Stimulated activated naive CD8-positive, alpha-beta T cell treated with anti-CD3 and anti-CD28 coated beads, Interleukin-15, amount 100 ng/mL, for 72 hours (primary cell): ENCODE measurements around the gene RASA1.

Source experiments
- ATAC-seq: fragments of 150-1000 bp; cut with Tn5 transposase; 2 replicates; pipeline ENCODE4 v1.10.0; 2021; ENCODE audit warnings: mild to moderate bottlenecking, moderate library complexity
- DNase-seq, 2 donors: peaks; one replicate each; pipeline ENCODE4 v3.0.0; 2021 to 2022
- H3K27ac Mint-ChIP-seq, 2 donors: one replicate each; pipeline ENCODE4 v1.8.0; 2022; ENCODE audit warnings: mild to moderate bottlenecking in 2 of 2, mixed read lengths in 2 of 2, moderate library complexity in 2 of 2
- H3K27me3 Mint-ChIP-seq: one replicate; pipeline ENCODE4 v1.8.0; 2022; ENCODE audit warnings: mixed read lengths
- H3K4me1 Mint-ChIP-seq: one replicate; pipeline ENCODE4 v1.8.0; 2022; ENCODE audit warnings: mild to moderate bottlenecking, mixed read lengths
- H3K4me3 Mint-ChIP-seq, 2 donors: one replicate each; pipeline ENCODE4 v1.8.0; 2022; ENCODE audit warnings: mild to moderate bottlenecking in 2 of 2, mixed read lengths in 2 of 2, moderate library complexity in 1 of 2
- H3K9me3 Mint-ChIP-seq, 2 donors: one replicate each; pipeline ENCODE4 v1.8.0; 2022; ENCODE audit warnings: mixed read lengths in 2 of 2

Gene RASA1

DNA sequence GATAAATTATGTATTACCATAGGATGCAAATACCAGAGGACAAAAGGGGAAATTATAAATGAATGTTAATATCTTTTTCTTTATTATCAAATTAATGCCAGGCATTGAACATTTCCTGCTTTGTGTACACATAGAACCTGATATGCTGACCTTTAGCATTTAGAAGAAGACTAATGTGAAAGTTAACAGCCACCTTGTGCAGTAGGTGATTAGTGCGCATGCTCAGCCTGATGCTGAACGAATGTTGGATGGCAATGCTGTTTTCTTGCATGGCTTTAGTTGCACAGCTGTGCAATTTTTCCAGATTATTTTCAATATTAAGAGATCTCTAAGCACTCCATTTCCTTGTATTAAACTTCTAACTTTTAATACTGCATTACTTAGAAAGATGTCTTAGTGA is 99.6 kb downstream of the RASA1 start:
- Mint-ChIP-seq H3K4me3 (no peak overlapping the region), H3K27me3 (no peaks in the 10 kb centered on the region), H3K27ac (no peak overlapping the region), H3K4me1 (peaks cover 9% of the 10 kb centered on the region), H3K9me3 (no peaks in the 10 kb centered on the region)
- no peak for ATAC-seq
- no peak for DNase-seq

DNA sequence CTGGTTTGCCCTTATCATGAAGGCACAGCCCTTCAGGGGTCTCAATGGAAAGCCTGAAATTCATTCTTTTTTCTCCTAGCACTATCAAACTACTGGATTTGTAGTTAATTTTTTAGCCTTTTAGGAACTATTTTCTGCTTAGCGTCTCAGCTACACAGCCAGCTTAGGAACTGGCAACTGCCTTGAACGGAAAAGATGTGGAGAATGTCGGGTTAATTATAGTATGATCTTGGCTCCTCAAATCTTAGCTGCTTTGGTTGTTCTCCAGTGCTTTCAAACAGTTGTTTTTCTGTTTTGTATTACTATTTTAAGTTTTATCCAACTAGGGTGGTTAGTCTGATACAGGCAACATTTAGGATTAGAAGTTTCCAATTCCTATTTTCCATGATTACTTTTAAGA is 100.9 kb downstream of the RASA1 start:
- ATAC-seq: no peak
- Mint-ChIP-seq H3K27me3 (no peaks in the 10 kb centered on the region), H3K4me1 (peaks cover 9% of the 10 kb centered on the region)

GRCh38 chr5:87369431-87369830 is 101.7 kb downstream of the RASA1 start:
- H3K4me1 Mint-ChIP-seq: peaks cover 6% of the 10 kb centered on the region
- H3K27me3 Mint-ChIP-seq: no peaks in the 10 kb centered on the region
- H3K4me3 Mint-ChIP-seq: no peak overlapping the region
- DNase-seq (no peak), ATAC-seq (no peak)
- no peaks in the 10 kb centered on the region for H3K9me3 Mint-ChIP-seq
- no peak overlapping the region for H3K27ac Mint-ChIP-seq

More for the DNA sequence above, 100.9 kb downstream of the RASA1 start:
- Mint-ChIP-seq H3K27ac (no peak overlapping the region), H3K4me3 (no peak overlapping the region), H3K9me3 (no peaks in the 10 kb centered on the region)
- DNase-seq: no peak

DNA sequence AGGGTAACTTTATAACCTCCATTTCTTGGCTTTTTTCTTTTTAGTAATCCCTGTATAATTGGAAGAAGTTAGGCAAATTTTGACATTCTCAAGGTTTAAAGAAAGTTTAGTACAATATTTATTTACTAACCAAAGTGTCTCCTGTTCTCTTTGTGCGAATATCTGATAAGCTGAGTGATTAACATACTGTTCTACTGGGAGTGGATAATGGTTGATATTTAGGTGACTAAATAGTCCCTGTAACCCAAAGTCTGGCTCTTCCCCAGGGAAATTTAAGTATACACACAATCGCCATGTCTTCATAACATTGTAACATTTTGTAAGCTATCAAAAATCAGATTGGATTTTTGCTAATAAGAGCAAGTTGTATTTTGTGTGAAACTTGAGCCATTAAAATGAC is 105.0 kb downstream of the RASA1 start:
- Mint-ChIP-seq H3K4me1 (no peaks in the 10 kb centered on the region), H3K27me3 (no peaks in the 10 kb centered on the region), H3K27ac (no peak overlapping the region), H3K9me3 (no peaks in the 10 kb centered on the region), H3K4me3 (no peak overlapping the region)
- DNase-seq (no peak), ATAC-seq (no peak)

GRCh38 chr5:87382224-87382623 is 114.5 kb downstream of the RASA1 start:
- Mint-ChIP-seq H3K4me3 (no peak overlapping the region), H3K9me3 (no peaks in the 10 kb centered on the region), H3K27ac (no peak overlapping the region), H3K27me3 (no peaks in the 10 kb centered on the region), H3K4me1 (no peaks in the 10 kb centered on the region)
- DNase-seq (no peak), ATAC-seq (no peak)

DNA sequence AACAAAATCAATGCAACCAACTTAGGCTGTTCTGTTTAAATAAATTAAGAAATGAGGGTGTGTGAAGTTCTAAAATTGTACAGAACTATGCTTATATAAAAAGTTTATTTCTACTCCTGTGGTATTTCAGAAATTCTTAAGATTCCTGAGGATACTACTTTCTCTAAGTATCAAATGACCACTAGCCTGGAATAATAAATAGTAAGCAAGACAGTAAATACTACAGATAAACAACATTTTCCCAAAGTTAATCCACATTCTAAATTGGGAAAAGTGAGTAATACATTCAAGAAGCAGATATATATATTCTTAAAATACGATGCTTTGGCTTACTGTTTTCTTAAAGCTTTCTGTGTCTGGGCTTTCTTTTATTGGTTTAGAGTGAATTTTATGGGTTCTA is 115.5 kb downstream of the RASA1 start:
- Mint-ChIP-seq H3K4me3 (no peak overlapping the region), H3K9me3 (no peaks in the 10 kb centered on the region), H3K4me1 (no peaks in the 10 kb centered on the region), H3K27ac (no peak overlapping the region), H3K27me3 (no peaks in the 10 kb centered on the region)
- DNase-seq (no peak), ATAC-seq (no peak)

DNA sequence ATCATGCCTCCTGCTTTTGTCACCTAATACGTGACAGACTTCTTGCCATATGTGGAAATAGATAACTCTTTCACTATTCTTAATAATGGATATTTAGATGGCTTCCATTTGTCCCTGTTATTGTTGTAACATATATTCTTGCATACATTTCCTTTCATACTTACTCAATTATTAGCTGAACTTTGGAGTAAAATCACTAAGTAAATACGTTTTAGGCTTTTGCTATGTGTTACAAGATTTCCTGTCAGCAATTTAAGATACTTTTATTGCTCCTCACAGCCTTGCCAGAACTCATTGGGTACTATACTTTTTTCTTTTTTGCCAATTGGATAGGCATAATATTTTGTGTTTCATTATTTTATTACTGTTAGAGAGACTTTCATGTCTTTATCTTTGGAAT is 118.1 kb downstream of the RASA1 start:
- peaks cover 6% of the 10 kb centered on the region for H3K4me1 Mint-ChIP-seq
- no peaks in the 10 kb centered on the region for H3K27me3 Mint-ChIP-seq
- DNase-seq: no peak
- H3K9me3 Mint-ChIP-seq: no peaks in the 10 kb centered on the region
- H3K4me3 Mint-ChIP-seq: no peak overlapping the region
- H3K27ac Mint-ChIP-seq: no peak overlapping the region
- ATAC-seq: no peak

GRCh38 chr5:87388129-87388528 is 120.4 kb downstream of the RASA1 start:
- no peak for ATAC-seq
- Mint-ChIP-seq H3K27me3 (no peaks in the 10 kb centered on the region), H3K4me1 (peaks cover 13% of the 10 kb centered on the region), H3K4me3 (no peak overlapping the region), H3K9me3 (no peaks in the 10 kb centered on the region), H3K27ac (no peak overlapping the region)
- no peak for DNase-seq

- Mint-ChIP-seq H3K4me1 (peaks cover 13% of the 10 kb centered on the region), H3K9me3 (no peaks in the 10 kb centered on the region), H3K27ac (no peak overlapping the region), H3K27me3 (no peaks in the 10 kb centered on the region), H3K4me3 (no peak overlapping the region)
- DNase-seq (no peak), ATAC-seq (no peak)
Measured at GRCh38 chr5:87389296-87390034, 121.8 kb downstream of the RASA1 start.

DNA sequence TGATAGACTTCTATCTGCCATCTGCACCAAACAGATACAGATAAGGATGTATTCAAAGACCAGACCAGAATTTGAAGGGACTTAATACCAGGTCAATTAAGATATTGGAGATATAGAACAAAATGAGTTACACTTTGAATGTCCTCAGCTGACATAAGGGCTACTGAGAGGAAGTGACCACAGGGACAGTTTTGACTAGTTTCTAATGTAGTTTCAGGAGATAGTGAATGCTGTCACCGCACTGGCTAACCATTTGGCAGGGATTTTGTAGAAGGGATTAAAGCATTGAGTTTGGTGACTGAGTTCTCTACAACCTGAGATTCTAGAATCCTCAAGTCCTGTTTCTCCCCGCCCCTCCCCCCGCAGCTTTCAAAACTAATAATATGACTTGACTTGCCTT is 122.4 kb downstream of the RASA1 start:
- H3K27me3 Mint-ChIP-seq: no peaks in the 10 kb centered on the region
- DNase-seq (no peak), ATAC-seq (peak; percentile 42)
- no peak overlapping the region for H3K4me3 Mint-ChIP-seq
- H3K27ac Mint-ChIP-seq: no peak overlapping the region
- H3K4me1 Mint-ChIP-seq: peaks cover 15% of the 10 kb centered on the region
- no peaks in the 10 kb centered on the region for H3K9me3 Mint-ChIP-seq

- peak overlapping the region; percentile 34 to 81 for H3K27ac Mint-ChIP-seq
- DNase-seq (no peak), ATAC-seq (no peak)
- no peaks in the 10 kb centered on the region for H3K27me3 Mint-ChIP-seq
- no peaks in the 10 kb centered on the region for H3K9me3 Mint-ChIP-seq
- H3K4me1 Mint-ChIP-seq: peaks cover 19% of the 10 kb centered on the region
- H3K4me3 Mint-ChIP-seq: no peak overlapping the region
Measured at GRCh38 chr5:87390576-87391199, 123.0 kb downstream of the RASA1 start.

DNA sequence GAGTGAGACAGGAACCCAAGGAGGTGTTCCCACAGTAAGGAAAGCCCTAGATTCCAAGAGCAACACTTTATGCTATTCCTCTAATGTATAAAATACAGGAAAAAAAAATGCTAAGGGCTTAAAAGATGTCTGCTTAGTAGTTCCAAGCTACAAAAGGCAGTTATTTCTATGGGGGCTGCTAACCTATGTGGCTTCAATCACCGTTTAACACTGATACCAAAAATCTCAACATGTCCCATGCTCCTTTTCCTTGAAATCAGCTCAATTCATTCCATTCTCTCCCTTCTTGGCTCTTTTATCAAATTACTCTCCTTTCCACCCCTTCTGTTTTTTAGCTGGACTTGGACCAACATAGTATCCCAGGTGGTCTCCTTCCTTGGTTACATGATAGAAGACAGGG is 124.5 kb downstream of the RASA1 start:
- peaks cover 30% of the 10 kb centered on the region for H3K4me1 Mint-ChIP-seq
- no peaks in the 10 kb centered on the region for H3K9me3 Mint-ChIP-seq
- H3K27me3 Mint-ChIP-seq: no peaks in the 10 kb centered on the region
- no peak for ATAC-seq
- DNase-seq: no peak
- H3K27ac Mint-ChIP-seq: peak overlapping the region; percentile 35 to 84
- H3K4me3 Mint-ChIP-seq: no peak overlapping the region

DNA sequence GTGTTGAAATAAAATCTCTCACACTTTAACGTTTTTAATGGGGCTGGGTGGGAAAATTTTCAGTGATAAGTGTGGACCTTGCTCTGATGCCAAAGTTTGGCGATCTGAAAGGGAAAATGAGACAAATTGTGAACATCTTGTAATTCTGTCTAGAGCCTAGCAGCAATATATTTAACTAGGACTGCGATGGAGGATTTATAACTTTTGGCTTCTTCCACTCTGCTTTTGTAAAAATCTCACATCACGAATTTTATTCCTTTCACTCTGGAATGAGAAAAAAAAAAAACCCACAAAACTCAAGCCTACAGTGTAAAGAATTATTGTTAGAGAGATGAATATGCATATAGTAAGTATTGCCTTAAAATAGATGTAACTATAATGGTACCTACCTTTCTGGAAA is 125.1 kb downstream of the RASA1 start:
- Mint-ChIP-seq H3K9me3 (no peaks in the 10 kb centered on the region), H3K27me3 (no peaks in the 10 kb centered on the region), H3K4me1 (peaks cover 30% of the 10 kb centered on the region), H3K4me3 (no peak overlapping the region), H3K27ac (peak overlapping the region in 1 of 2 donors; percentile 84)
- DNase-seq (no peak), ATAC-seq (no peak)

DNA sequence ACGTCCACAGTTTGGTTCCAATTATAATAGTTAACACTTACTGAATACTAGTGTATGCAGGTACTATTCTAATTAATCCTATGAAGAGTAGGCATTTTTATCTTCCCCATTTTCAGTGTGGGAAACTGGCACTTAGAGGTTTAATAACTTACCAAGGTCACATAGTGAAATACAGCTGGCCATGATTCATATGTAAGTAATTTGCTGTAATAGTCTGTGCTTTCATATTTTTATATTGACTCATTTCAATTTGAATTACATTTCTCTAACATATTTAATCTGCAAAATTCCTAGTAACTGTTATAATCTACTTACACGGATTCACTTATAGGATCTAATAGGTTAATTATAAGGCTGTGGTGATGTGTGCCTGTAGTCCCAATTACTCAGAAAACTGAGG is 125.6 kb downstream of the RASA1 start:
- Mint-ChIP-seq H3K9me3 (no peaks in the 10 kb centered on the region), H3K27ac (no peak overlapping the region), H3K27me3 (no peaks in the 10 kb centered on the region), H3K4me3 (no peak overlapping the region), H3K4me1 (peaks cover 30% of the 10 kb centered on the region)
- DNase-seq: no peak
- no peak for ATAC-seq

DNA sequence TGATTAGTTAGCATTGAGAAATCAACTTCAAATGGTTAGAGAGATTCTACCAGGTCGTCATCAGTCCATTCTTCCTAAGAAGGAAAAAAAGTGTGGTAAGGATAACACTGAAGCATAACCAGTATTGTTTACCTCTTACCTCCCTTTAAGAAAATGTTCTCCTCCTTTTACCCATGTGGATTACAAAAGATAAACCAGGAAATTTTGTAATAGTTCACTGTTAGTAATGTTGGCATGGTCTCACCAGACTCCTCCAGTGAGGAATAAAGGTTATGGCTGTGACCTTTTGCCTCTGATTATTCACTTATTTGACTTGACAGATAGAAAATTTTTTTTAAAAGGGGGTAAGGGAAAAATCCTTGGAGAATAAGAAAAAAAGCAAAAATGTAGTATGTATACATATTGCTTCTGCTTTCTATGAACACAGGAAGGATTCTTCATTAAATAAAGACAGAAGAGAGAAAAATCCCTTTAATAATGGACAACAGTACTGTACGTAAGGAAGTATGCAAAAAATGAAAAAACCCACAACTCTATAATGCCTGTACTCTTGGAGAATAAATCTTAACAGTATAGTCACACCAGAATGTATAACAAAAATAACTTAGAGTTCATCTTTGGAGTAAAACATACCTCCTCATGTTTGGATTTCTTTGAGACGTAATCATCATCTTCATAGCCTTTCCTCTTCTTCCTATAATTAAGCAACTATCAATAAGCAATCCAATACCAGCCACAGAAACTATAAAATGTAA is 126.9 kb downstream of the RASA1 start:
- no peak for DNase-seq
- peaks cover 37% of the 10 kb centered on the region for H3K4me1 Mint-ChIP-seq
- H3K4me3 Mint-ChIP-seq: no peak overlapping the region
- no peaks in the 10 kb centered on the region for H3K27me3 Mint-ChIP-seq
- H3K27ac Mint-ChIP-seq: peak overlapping the region in 1 of 2 donors; percentile 27
- ATAC-seq: no peak
- no peaks in the 10 kb centered on the region for H3K9me3 Mint-ChIP-seq

GRCh38 chr5:87398981-87399614 is 131.4 kb downstream of the RASA1 start:
- H3K9me3 Mint-ChIP-seq: no peaks in the 10 kb centered on the region
- no peak for DNase-seq
- peaks cover 36% of the 10 kb centered on the region for H3K4me1 Mint-ChIP-seq
- H3K4me3 Mint-ChIP-seq: no peak overlapping the region
- no peak for ATAC-seq
- no peaks in the 10 kb centered on the region for H3K27me3 Mint-ChIP-seq
- peak overlapping the region in 1 of 2 donors; percentile 74 for H3K27ac Mint-ChIP-seq
